ENCODE results near the gene AP2A2.

- no peak for TF ChIP-seq POLR2A (IDR thresholded peaks at IDR 0.05)
- TF ChIP-seq CTCF (IDR thresholded peaks at IDR 0.05), result no peak
- TF ChIP-seq POLR2AphosphoS5 (IDR thresholded peaks at IDR 0.05), result no peak
- no peak for TF ChIP-seq EP300 (IDR thresholded peaks at IDR 0.05)
Measured at GRCh38 chr11:1036931-1037330, 111.3 kb downstream of the AP2A2 start.

All from stomach (tissue), 4 donors.